GM21619 (cell line): ENCODE results near the gene C17orf78.
"Not testable (repeated sequence)": the region's sequence is repeated elsewhere in the genome, so short reads cannot be mapped to it uniquely, and the experiment has no call there.

Experiments
- ATAC-seq: cut with Tn5 transposase; IDR thresholded peaks from one replicate; pipeline ENCODE4 v1.9.1; 2021; ENCODE audit not compliant: unreplicated experiment

Gene C17orf78

GRCh38 chr17:37375706-37376105 is at the start of gene C17orf78:
TSS of gene C17orf78 (plus strand) at chr17:37375985. CDS start at chr17:37376093, 108 bp downstream.
- no peak for ATAC-seq

- ATAC-seq, result no peak
Measured at GRCh38 chr17:37327341-37328090, 48.3 kb upstream of the C17orf78 start.

GRCh38 chr17:37338847-37339246 is 36.9 kb upstream of the C17orf78 start:
- no peak for ATAC-seq

GRCh38 chr17:37339321-37339720 is 36.5 kb upstream of the C17orf78 start:
- ATAC-seq, result no peak

- no peak for ATAC-seq
Measured at GRCh38 chr17:37340804-37341203, 35.0 kb upstream of the C17orf78 start.

GRCh38 chr17:37342589-37342988 is 33.2 kb upstream of the C17orf78 start:
- no peak for ATAC-seq

GRCh38 chr17:37344519-37344918 is 31.3 kb upstream of the C17orf78 start:
- no peak for ATAC-seq

GRCh38 chr17:37346863-37347402 is 28.9 kb upstream of the C17orf78 start:
- not testable (repeated sequence) for ATAC-seq

- ATAC-seq, result not testable (repeated sequence)
Measured at GRCh38 chr17:37356796-37357569, 18.8 kb upstream of the C17orf78 start.

GRCh38 chr17:37358098-37358829 is 17.5 kb upstream of the C17orf78 start:
- ATAC-seq, result peak; percentile 12

GRCh38 chr17:37358830-37359681 is 16.7 kb upstream of the C17orf78 start:
- ATAC-seq, result peak; percentile 87

GRCh38 chr17:37359682-37360188 is 16.1 kb upstream of the C17orf78 start:
- ATAC-seq, result no peak

GRCh38 chr17:37360632-37361031 is 15.2 kb upstream of the C17orf78 start:
- no peak for ATAC-seq

GRCh38 chr17:37361543-37361942 is 14.2 kb upstream of the C17orf78 start:
- ATAC-seq, result no peak

- ATAC-seq, result no peak
Measured at GRCh38 chr17:37365589-37365988, 10.2 kb upstream of the C17orf78 start.

GRCh38 chr17:37368577-37368976 is 7.2 kb upstream of the C17orf78 start:
- no peak for ATAC-seq

- peak; percentile 60 for ATAC-seq
Measured at GRCh38 chr17:37373530-37374159, 2.1 kb upstream of the C17orf78 start.

GRCh38 chr17:37382056-37382455 is 6.3 kb downstream of the C17orf78 start:
- ATAC-seq, result no peak

- no peak for ATAC-seq
Measured at GRCh38 chr17:37384560-37385149, 8.9 kb downstream of the C17orf78 start.
